Heart right ventricle (tissue), 16 donors: Measurements from ENCODE around the gene GNAT1. TPM values are rescaled to one million over a fixed set of nuclear protein-coding genes. Genes with fewer than 3 reads are reported as not detected.

Experiments
- ATAC-seq, 8 donors: fragments of 200-7000 bp; cut with Tn5 transposase; one replicate each; pipeline ENCODE4 v1.9.1; 2020; ENCODE audit warnings: mild to moderate bottlenecking in 8 of 8, moderate library complexity in 8 of 8, moderate number of reproducible peaks in 1 of 8
- DNase-seq, 2 donors: peaks; one replicate each; pipeline ENCODE4 v3.0.0-alpha.2; 2020
- H3K27ac ChIP-seq, 10 donors: fragments of 200-600 bp; sonication (generic) in 2 of 10; one replicate each; pipeline versions ENCODE4 v1.5.0 to v1.8.0; 2020 to 2022; ENCODE audit warnings: mild to moderate bottlenecking in 3 of 10
- H3K27me3 ChIP-seq, 7 donors: fragments of 200-600 bp; one replicate each; pipeline ENCODE4 v1.8.0; 2021 to 2022; ENCODE audit warnings: mild to moderate bottlenecking in 2 of 7
- H3K36me3 ChIP-seq, 9 donors: fragments of 200-600 bp; sonication (generic) in 1 of 9; one replicate each; pipeline versions ENCODE4 v1.5.0 to v1.8.0; 2020 to 2022; ENCODE audit warnings: mild to moderate bottlenecking in 2 of 9
- H3K4me1 ChIP-seq, 9 donors: fragments of 200-600 bp; sonication (generic) in 1 of 9; one replicate each; pipeline versions ENCODE4 v1.5.0 to v1.8.0; 2020 to 2022; ENCODE audit warnings: mild to moderate bottlenecking in 4 of 9
- H3K4me3 ChIP-seq, 10 donors: fragments of 200-600 bp; sonication (generic) in 2 of 10; one replicate each; pipeline versions ENCODE4 v1.5.0 to v1.8.0; 2020 to 2022; ENCODE audit warnings: mild to moderate bottlenecking in 7 of 10, moderate library complexity in 2 of 10
- H3K9me3 ChIP-seq, 11 donors: fragments of 200-600 bp in 10 of 11; sonication (generic) in 2 of 11; one replicate each; pipeline versions ENCODE4 v1.5.0 to v1.8.0; 2013 to 2022; ENCODE audit warnings: mild to moderate bottlenecking in 2 of 11, control low read depth in 1 of 11, moderate library complexity in 1 of 11
- CTCF ChIP-seq, 9 donors: fragments of 200-600 bp; sonication (generic) in 2 of 9; IDR thresholded peaks; one replicate each; pipeline versions ENCODE4 v1.5.0 to v1.8.0; 2021 to 2022; ENCODE audit warnings: antibody characterized with exemption in 9 of 9, mild to moderate bottlenecking in 5 of 9, moderate library complexity in 1 of 9
- WGBS, 2 donors: extraction: QIAGEN DNeasy Blood & Tissue Kit; methylation state at CpG; one replicate each; pipeline ENCODE4 v1.1.7; 2013; ENCODE audit warnings: inconsistent platforms in 1 of 2; 5-methylcytosine and 5-hydroxymethylcytosine counted together
- intact Hi-C, 10 donors: fragments of 100-400 bp; cut with DNase I; formaldehyde crosslinking; loops; one replicate each; pipeline versions ENCODE4 v1.11.1 to v1.14.2; 2022
- polyA plus RNA-seq, 2 donors: library from polyadenylated mRNA; stranded (reverse); fragments of 200-250 nt; gene quantifications; one replicate each; pipeline ENCODE4 v1.2.3, GENCODE V29; 2013
- total RNA-seq, 10 donors: library from RNA; stranded (reverse); fragmentation: NEBNext Ultra II Directional in 3 of 10; extraction: Animal tissue kit (Norgen Biotek cat#: 25700) in 3 of 10; gene quantifications; one replicate each; pipeline versions ENCODE4 v1.2.1 to v1.2.4, GENCODE V29; 2021 to 2023
- donor health status: Arrhythmogenic right ventricular cardiomyopathy.
- donor health status: ischemic (EF 13 %, LVEDD 7.1; RV severe dilation, severe dysfunction).
- donor health status: healthy with polysubstance abuse.
- donor health status: DM: no; HTN: yes; CAD: no.
- donor health status: DM: no; HTN: no; CAD: no.
- donor health status: ischemic (EF 25% LVEDD 6.9; RV normal size, moderate dysfunction).
- donor health status: ischemic (EF 25% LVEDD 5.7; RV mildly dilated, moderate dysfunction).
- donor health status: healthy.
- donor health status: DM: yes; HTN: yes; CAD: no.
- donor health status: Ischemic cardiomyopathy.
- donor health status: ischemic (EF 35%, LVEDD 5.7; RV mildly dilated, moderate dysfunction).
- donor health status: nonischemic (EF 11% LVEDD 7.7; RV severe dilation, severe dysfunction).
- donor health status: DM: yes; HTN: yes; CAD: no.
- donor health status: PGD.
- donor health status: ischemic (EF 29% LVEDD 5.4; RV normal size, mild dysfunction).
- donor health status: nonischemic (EF 23%, LVEDD 6.1; RV moderate dilation, normal function).

Gene GNAT1
- total and polyA plus RNA-seq, 12 donors: not detected

GRCh38 chr3:50158530-50159146, 32.8 kb upstream of the GNAT1 start:
- no peaks in the 10 kb centered on the region for H3K9me3 ChIP-seq
- TF ChIP-seq CTCF (IDR thresholded peaks at IDR 0.05): no peak
- no peak overlapping the region for H3K4me3 ChIP-seq
- H3K4me1 ChIP-seq: peaks cover 19 to 82% (median 48%) of the 10 kb centered on the region in 9 donors
- peaks cover 0 to 39% (median 0%) of the 10 kb centered on the region in 7 donors for H3K27me3 ChIP-seq
- intact Hi-C loops: no loop called here
- ATAC-seq: no peak
- no peak for DNase-seq
- peak overlapping the region; percentile 22 to 91 (median 84) for H3K27ac ChIP-seq
- H3K36me3 ChIP-seq: no peaks in the 10 kb centered on the region
- WGBS, 2 donors: 59 to 86% methylated on average over 10 of the region's 10 CpGs

GRCh38 chr3:50160561-50160983, 30.8 kb upstream of the GNAT1 start:
- TF ChIP-seq CTCF (IDR thresholded peaks at IDR 0.05): no peak
- H3K4me3 ChIP-seq: peak overlapping the region in 4 of 10 donors; percentile 8 to 29 (median 26)
- intact Hi-C loops: no loop called here
- H3K36me3 ChIP-seq: no peaks in the 10 kb centered on the region
- H3K4me1 ChIP-seq: peaks cover 32 to 95% (median 64%) of the 10 kb centered on the region in 9 donors
- H3K9me3 ChIP-seq: no peaks in the 10 kb centered on the region
- ATAC-seq (peak; percentile 49 to 78 (median 64)), DNase-seq (peak; percentile 54 to 68)
- 43 to 45% methylated on average over 7 of the region's 7 CpGs for WGBS, 2 donors
- H3K27me3 ChIP-seq: peaks cover 0 to 26% (median 0%) of the 10 kb centered on the region in 7 donors
- peak overlapping the region; percentile 60 to 91 (median 84) for H3K27ac ChIP-seq

GRCh38 chr3:50161320-50161719, 30.1 kb upstream of the GNAT1 start:
- TF ChIP-seq CTCF (IDR thresholded peaks at IDR 0.05): no peak
- peaks cover 0 to 18% (median 0%) of the 10 kb centered on the region in 7 donors for H3K27me3 ChIP-seq
- no peaks in the 10 kb centered on the region for H3K9me3 ChIP-seq
- H3K36me3 ChIP-seq: no peaks in the 10 kb centered on the region
- 54 to 61% methylated on average over 13 of the region's 13 CpGs for WGBS, 2 donors
- ATAC-seq (peak in 2 of 8 donors; percentile 3 to 19), DNase-seq (no peak)
- intact Hi-C loops: no loop called here
- peak overlapping the region in 4 of 10 donors; percentile 8 to 29 (median 26) for H3K4me3 ChIP-seq
- peaks cover 36 to 95% (median 67%) of the 10 kb centered on the region in 9 donors for H3K4me1 ChIP-seq
- peak overlapping the region; percentile 60 to 91 (median 84) for H3K27ac ChIP-seq

GRCh38 chr3:50162034-50162883, 29.2 kb upstream of the GNAT1 start:
- intact Hi-C loops: no loop called here
- no peak for TF ChIP-seq CTCF (IDR thresholded peaks at IDR 0.05)
- Histone ChIP-seq H3K4me3 (no peak overlapping the region), H3K27ac (peak overlapping the region; percentile 60 to 91 (median 84)), H3K4me1 (peaks cover 43 to 100% (median 77%) of the 10 kb centered on the region in 9 donors), H3K27me3 (peaks cover 0 to 10% (median 0%) of the 10 kb centered on the region in 7 donors), H3K9me3 (no peaks in the 10 kb centered on the region), H3K36me3 (no peaks in the 10 kb centered on the region)
- ATAC-seq (peak in 1 of 8 donors; percentile 6), DNase-seq (no peak)
- WGBS, 2 donors: 81 to 86% methylated on average over 5 of the region's 5 CpGs
